ENCODE measurements around the gene BMP8B. TPM values are rescaled to one million over a fixed set of nuclear protein-coding genes. Genes with fewer than 3 reads are reported as not detected.
"Not testable (repeated sequence)": the region's sequence is repeated elsewhere in the genome, so short reads cannot be mapped to it uniquely, and the experiment has no call there.

Gene BMP8B
- total RNA-seq, 1 donor from 2014 or later = 0.18 TPM

- H3K4me3 Mint-ChIP-seq = no peak overlapping the region
- TF ChIP-seq CTCF (IDR thresholded peaks at IDR 0.05; ENCODE audit: unreplicated experiment) = no peak
- no peak overlapping the region for H3K27ac Mint-ChIP-seq
- no peak for DNase-seq (ENCODE audit: low spot score in 2 of 2, unreplicated experiment in 2 of 2)
- H3K9me3 Mint-ChIP-seq = no peaks in the 10 kb centered on the region
- no peaks in the 10 kb centered on the region for H3K27me3 Mint-ChIP-seq (ENCODE audit: low read depth)
- H3K4me1 Mint-ChIP-seq = peaks cover 32% of the 10 kb centered on the region
- H3K36me3 Mint-ChIP-seq = peaks cover 5% of the 10 kb centered on the region
These were observed 44.5 kb upstream of the BMP8B start for GRCh38 chr1:39833121-39833520.

GRCh38 chr1:39832294-39832693, 43.6 kb upstream of the BMP8B start:
- no peaks in the 10 kb centered on the region for H3K9me3 Mint-ChIP-seq
- no peaks in the 10 kb centered on the region for H3K27me3 Mint-ChIP-seq (ENCODE audit: low read depth)
- H3K4me1 Mint-ChIP-seq = peaks cover 38% of the 10 kb centered on the region
- no peak for TF ChIP-seq CTCF (IDR thresholded peaks at IDR 0.05; ENCODE audit: unreplicated experiment)
- H3K36me3 Mint-ChIP-seq = peaks cover 2% of the 10 kb centered on the region
- H3K27ac Mint-ChIP-seq = no peak overlapping the region
- no peak overlapping the region for H3K4me3 Mint-ChIP-seq
- DNase-seq (ENCODE audit: low spot score in 2 of 2, unreplicated experiment in 2 of 2) = no peak

- Mint-ChIP-seq H3K27me3 (ENCODE audit: low read depth) (no peaks in the 10 kb centered on the region), H3K4me3 (no peak overlapping the region), H3K27ac (peak overlapping the region; percentile 96), H3K4me1 (peaks cover 57% of the 10 kb centered on the region), H3K36me3 (peaks cover under 1% of the 10 kb centered on the region), H3K9me3 (no peaks in the 10 kb centered on the region)
- no peak for DNase-seq (ENCODE audit: low spot score in 2 of 2, unreplicated experiment in 2 of 2)
- TF ChIP-seq CTCF (IDR thresholded peaks at IDR 0.05; ENCODE audit: unreplicated experiment) = no peak
These were observed 41.3 kb upstream of the BMP8B start for GRCh38 chr1:39829791-39830533.

GRCh38 chr1:39828734-39829133, 40.1 kb upstream of the BMP8B start:
- no peak for DNase-seq (ENCODE audit: low spot score in 2 of 2, unreplicated experiment in 2 of 2)

GRCh38 chr1:39828255-39828654, 39.6 kb upstream of the BMP8B start:
- not testable (repeated sequence) for H3K36me3 Mint-ChIP-seq; H3K27me3 Mint-ChIP-seq (ENCODE audit: low read depth); H3K9me3 Mint-ChIP-seq; DNase-seq (ENCODE audit: low spot score in 2 of 2, unreplicated experiment in 2 of 2); H3K4me3 Mint-ChIP-seq
- peak overlapping the region; percentile 43 for H3K27ac Mint-ChIP-seq
- H3K4me1 Mint-ChIP-seq = peaks cover 57% of the 10 kb centered on the region

More at GRCh38 chr1:39828734-39829133, 40.1 kb upstream of the BMP8B start:
- no peaks in the 10 kb centered on the region for H3K36me3 Mint-ChIP-seq
- H3K27me3 Mint-ChIP-seq (ENCODE audit: low read depth) = no peaks in the 10 kb centered on the region
- H3K27ac Mint-ChIP-seq = peak overlapping the region; percentile 47
- H3K4me1 Mint-ChIP-seq = peaks cover 57% of the 10 kb centered on the region
- TF ChIP-seq CTCF (IDR thresholded peaks at IDR 0.05; ENCODE audit: unreplicated experiment) = no peak
- no peak overlapping the region for H3K4me3 Mint-ChIP-seq
- H3K9me3 Mint-ChIP-seq = no peaks in the 10 kb centered on the region

GRCh38 chr1:39827201-39827600, 38.5 kb upstream of the BMP8B start:
- no peaks in the 10 kb centered on the region for H3K27me3 Mint-ChIP-seq (ENCODE audit: low read depth)
- H3K4me1 Mint-ChIP-seq = peaks cover 57% of the 10 kb centered on the region
- H3K36me3 Mint-ChIP-seq = no peaks in the 10 kb centered on the region
- DNase-seq (ENCODE audit: low spot score in 2 of 2, unreplicated experiment in 2 of 2) = no peak
- H3K4me3 Mint-ChIP-seq = no peak overlapping the region
- no peak for TF ChIP-seq CTCF (IDR thresholded peaks at IDR 0.05; ENCODE audit: unreplicated experiment)
- H3K27ac Mint-ChIP-seq = peak overlapping the region; percentile 88
- H3K9me3 Mint-ChIP-seq = no peaks in the 10 kb centered on the region

Measured in mesothelial cell of epicardium (in vitro differentiated cells).